AG09309 (cell line): Measurements from ENCODE around the gene AKR1C4.
"Not testable (repeated sequence)": the region's sequence is repeated elsewhere in the genome, so short reads cannot be mapped to it uniquely, and the experiment has no call there.

Experiments used
- DNase-seq: peaks from one replicate; pipeline ENCODE4 v3.0.0-alpha.2; 2010; ENCODE audit warnings: low read depth
- H3K4me3 ChIP-seq: 2 replicates; pipeline ENCODE4 v1.5.1; 2011; ENCODE audit warnings: mild to moderate bottlenecking, low read depth, low read length, moderate library complexity; ENCODE audit not compliant: control insufficient read depth
- CTCF ChIP-seq: IDR thresholded peaks from 2 replicates; pipeline ENCODE4 v1.5.1; 2011; ENCODE audit warnings: mild to moderate bottlenecking, low read depth, low read length, inconsistent platforms; ENCODE audit not compliant: insufficient read depth, control insufficient read depth; ENCODE audit errors: missing control alignments

Gene AKR1C4

GRCh38 chr10:5198386-5198785 lies 1.7 kb downstream of the AKR1C4 start:
- H3K4me3 ChIP-seq: no peak overlapping the region
- TF ChIP-seq CTCF: no peak
- DNase-seq: no peak

- no peak for DNase-seq
- no peak for TF ChIP-seq CTCF
- H3K4me3 ChIP-seq: no peak overlapping the region
These were observed 2.8 kb downstream of the AKR1C4 start for GRCh38 chr10:5199398-5199797.

- no peak for TF ChIP-seq CTCF
- no peak for DNase-seq
- no peak overlapping the region for H3K4me3 ChIP-seq
These were observed 10.2 kb downstream of the AKR1C4 start for GRCh38 chr10:5206799-5207198.

- DNase-seq, H3K4me3 ChIP-seq: not testable (repeated sequence)
These were observed 13.1 kb downstream of the AKR1C4 start for GRCh38 chr10:5209776-5210175.

- DNase-seq, H3K4me3 ChIP-seq: not testable (repeated sequence)
- peak; percentile 20 for TF ChIP-seq CTCF
These were observed 13.6 kb downstream of the AKR1C4 start for GRCh38 chr10:5210261-5210660.

GRCh38 chr10:5211696-5212536 lies 15.3 kb downstream of the AKR1C4 start:
- no peak overlapping the region for H3K4me3 ChIP-seq
- no peak for DNase-seq
- TF ChIP-seq CTCF: no peak

GRCh38 chr10:5216801-5217200 lies 20.2 kb downstream of the AKR1C4 start:
- H3K4me3 ChIP-seq: no peak overlapping the region
- DNase-seq: no peak
- no peak for TF ChIP-seq CTCF
